Stimulated activated CD4-positive, alpha-beta T cell treated with anti-CD3 and anti-CD28 coated beads, Interleukin-12 subunit alpha, Interleukin-12 subunit beta, amount 100 ng/mL, for 24 hours (primary cell): ENCODE measurements around the gene RNF222.
"Not testable (repeated sequence)": the region's sequence is repeated elsewhere in the genome, so short reads cannot be mapped to it uniquely, and the experiment has no call there.

Source experiments
- DNase-seq, 2 experiments: peaks; one replicate each; pipeline ENCODE4 v3.0.0-alpha.2; 2020; ENCODE audit warnings: low read depth in 2 of 2

Gene RNF222

DNA sequence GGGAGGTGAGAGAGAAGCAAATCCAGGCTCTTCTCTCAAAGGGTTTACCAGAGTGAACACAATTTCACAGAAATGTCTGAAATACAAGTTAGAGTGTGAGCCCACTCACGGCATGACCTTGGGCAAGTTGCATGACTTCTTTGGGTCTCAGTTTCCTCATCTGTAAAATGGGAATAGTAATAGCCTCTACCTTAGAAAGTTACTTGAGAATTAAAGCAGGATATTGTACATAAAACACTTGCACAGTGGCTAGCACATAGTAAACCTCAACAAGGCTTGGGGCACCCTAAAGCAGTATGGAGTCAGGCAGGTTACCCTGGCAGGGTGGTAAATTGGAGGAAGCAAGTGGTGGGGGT lies 13.2 kb upstream of the RNF222 start:
- no peak for DNase-seq

DNA sequence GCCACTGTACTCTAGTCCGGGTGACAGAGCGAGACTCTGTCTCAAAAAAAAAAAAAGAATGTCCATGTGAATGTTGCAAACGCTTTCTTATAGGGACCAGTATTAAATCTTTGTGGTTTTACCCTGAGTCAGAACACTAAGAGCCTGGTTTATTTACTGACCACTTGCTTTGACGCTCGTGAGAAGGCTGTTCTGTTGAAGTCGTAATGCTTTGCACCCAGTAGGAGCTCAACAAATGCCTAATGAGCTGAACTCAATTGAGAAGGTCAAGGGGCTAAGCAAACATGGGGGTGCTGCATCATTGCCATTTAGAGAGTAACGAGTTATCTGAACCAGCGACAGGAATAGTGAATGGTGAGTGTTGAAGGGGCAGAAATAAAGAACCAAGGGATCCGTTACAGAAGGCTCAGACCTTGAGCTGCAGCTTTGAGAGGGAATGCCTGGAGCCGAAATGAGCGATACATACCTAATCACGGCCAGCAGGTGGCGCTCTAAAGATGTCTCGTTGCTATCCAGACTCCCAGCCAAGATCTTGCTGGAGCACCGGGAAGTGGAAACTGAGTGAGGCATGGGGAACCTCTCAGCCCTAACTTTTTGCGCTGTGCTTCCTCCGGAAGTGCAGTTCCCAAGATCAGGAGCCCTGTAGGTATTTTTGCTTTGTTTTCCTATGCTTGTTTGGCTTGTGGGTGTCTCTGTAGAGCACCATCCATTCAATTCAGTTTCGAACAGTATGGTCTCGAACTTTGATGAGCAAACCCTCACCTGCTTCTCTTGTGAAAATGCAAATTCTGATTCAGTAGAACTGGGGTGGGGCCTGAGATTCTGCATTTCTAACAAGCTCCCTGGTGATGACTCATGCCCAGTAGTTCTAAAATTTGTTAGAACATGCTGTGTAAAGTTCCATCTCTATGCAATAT lies 12.6 kb upstream of the RNF222 start:
- DNase-seq, result peak; percentile 57 to 81

DNA sequence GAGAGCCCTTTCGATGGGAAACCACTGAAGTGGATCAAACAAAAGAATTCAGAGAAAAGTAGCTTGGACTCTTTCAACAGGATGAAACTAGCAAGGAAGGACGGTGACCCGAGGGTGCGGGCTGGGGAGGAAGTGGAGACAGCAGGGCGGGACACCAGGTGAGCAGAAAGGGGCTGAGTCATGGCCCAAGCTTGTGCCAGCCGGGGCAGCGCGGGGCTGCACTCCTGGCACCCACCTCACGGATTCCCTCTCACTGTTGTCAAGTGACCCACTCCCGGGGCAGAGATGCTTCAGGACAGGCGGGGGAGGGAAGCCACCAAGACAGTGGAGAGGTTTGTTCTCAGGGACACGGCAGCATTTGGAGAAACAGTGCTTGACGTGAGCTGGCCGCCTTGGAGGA lies 10.7 kb upstream of the RNF222 start:
- no peak for DNase-seq

DNA sequence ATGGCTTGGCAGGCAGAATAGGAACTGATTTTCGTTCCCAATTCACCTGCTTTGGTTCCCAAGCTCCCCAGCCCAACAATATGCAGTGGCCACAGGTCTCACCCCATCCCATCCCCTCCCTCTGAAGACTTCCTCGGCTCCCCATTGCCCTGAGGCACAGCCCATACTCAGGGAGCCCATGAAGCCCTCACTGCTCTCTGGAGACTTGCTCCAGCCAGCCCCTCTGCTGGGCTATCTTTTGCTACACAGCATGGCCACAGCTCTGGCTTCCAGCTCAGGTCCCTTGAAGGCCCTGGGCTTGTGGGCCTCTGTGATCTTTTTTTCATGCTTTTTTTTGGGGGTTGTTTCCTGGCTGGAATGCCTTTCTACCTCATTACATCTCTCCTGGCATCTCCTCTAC lies 8.5 kb upstream of the RNF222 start:
- DNase-seq, result no peak

DNA sequence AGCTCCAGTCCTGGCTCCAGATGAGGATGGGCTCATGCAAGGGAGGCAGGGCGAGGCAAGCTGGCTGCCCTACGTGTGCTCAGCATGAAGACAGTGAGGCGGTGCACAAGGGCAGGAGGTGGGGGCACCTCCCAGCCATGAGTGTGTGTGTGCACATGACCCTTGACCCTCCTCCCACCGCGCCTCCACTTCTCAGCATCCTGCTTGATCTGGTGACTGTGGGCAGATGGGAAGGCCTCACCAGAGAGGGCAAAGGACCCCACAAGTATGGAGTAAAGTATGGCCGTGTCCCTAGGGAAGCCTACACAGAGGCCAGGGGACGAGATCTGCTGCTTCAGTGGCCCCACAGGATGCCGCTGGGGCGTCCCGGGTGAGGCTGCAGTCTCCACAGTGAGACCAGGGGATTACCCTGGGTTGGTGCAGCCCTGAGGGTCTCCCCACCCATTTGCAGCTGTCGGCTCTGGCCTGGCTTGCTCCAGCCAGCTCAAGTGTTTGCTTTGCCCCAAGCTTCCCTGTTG lies 7.9 kb upstream of the RNF222 start:
- DNase-seq, result no peak

- no peak for DNase-seq
These were observed 5.4 kb upstream of the RNF222 start for GRCh38 chr17:8402921-8403536.

- no peak for DNase-seq
These were observed 3.5 kb upstream of the RNF222 start for GRCh38 chr17:8401107-8401506.

GRCh38 chr17:8398980-8399379 lies 1.4 kb upstream of the RNF222 start:
- DNase-seq, result no peak

DNA sequence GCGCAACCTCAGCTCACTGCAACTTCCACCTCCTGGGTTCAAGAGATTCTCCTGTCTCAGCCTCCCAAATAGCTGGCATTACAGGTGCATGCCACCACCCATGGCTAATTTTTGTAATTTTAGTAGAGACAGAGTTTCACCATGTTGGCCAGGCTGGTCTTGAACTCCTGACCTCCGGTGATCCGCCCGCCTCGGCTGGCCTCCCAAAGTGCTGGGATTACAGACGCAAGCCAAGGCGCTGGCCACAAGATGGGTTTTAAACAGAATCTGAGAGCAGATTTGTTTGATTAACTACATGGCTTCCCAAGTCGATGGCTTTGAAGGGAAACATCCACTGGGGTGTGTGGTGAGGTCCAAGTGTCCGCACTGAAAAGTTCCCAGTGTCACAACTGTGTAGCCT lies 3.1 kb downstream of the RNF222 start:
- not testable (repeated sequence) for DNase-seq

GRCh38 chr17:8393470-8394231 lies 4.0 kb downstream of the RNF222 start:
- no peak for DNase-seq

GRCh38 chr17:8392674-8393469 lies 4.8 kb downstream of the RNF222 start:
- no peak for DNase-seq

DNA sequence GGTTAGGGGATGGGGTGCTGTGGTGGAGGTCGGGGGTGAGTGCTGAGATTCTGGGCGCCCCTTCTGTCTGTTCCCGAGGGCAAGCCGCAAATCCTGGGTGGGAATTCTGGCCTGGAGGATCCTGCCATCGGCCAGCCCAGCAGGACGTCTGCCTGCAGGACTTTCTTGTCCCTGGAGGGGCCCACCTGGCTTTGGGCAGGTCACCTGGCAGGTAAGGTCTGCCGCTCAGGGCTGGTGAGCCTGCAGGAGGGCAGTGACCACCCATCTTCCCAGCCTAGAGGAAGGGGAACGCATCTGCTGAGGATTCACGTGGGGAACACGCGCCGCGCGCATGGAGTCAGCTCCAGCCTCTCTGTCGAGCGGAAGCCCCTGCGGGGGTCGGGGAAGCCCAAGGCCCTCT lies 5.4 kb downstream of the RNF222 start:
- no peak for DNase-seq

- DNase-seq, result no peak
These were observed 5.9 kb downstream of the RNF222 start for GRCh38 chr17:8391711-8392110.

DNA sequence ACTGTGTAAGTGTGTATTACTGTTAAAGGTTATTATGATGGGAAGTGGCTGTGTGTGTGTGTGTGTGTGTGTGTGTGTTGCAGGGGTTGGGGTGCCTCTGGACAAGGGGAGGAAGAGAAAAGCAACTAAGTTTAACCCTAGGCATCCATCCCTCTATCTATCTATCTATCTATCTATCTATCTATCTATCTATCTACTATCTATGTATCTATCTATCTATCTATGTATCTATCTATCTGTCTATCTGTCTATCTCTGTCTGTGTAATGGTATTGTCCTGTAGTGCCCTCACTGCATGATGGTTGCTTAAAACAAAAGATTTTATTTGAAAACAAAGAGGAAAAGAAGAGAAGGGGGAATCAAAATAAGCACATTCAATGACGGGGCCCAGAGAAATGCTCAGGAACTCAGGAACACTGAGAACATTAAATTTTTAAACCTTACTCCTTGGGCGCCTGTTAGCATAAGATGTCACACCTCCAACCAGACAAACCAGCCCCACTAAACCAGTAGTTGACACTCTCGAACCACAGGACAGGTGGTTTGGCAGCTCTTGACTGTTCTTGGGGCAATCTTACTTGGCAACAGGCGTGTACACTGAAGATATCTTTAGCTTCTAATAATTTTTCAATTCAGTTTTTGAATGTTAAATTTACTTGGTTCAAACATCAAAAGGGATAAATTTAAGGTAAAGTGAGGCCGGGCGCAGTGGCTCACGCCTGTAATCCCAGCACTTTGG lies 9.5 kb downstream of the RNF222 start:
- DNase-seq, result no peak

DNA sequence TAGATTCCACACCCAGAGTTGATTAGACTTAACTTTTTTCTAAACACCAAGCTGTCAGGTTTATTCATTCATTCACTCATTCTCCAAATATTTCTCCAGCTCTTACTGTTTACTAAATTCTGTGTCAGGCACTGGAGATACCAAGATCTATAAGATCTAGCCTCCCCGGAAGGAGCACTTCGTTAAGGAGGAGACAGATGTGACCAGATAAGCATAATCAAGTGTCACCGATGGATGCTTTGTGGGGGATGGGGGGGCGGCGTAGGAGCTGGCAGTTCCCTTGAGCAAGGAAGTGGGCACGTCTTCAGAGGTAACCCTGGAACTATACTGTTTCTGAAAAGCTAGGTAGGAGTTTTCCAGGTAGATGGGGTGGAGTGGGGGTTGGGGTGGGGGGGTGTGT lies 10.8 kb downstream of the RNF222 start:
- no peak for DNase-seq

- no peak for DNase-seq
These were observed 12.7 kb downstream of the RNF222 start for GRCh38 chr17:8384801-8385378.

GRCh38 chr17:8383143-8383822 lies 14.3 kb downstream of the RNF222 start, which contains the start of gene RPL26:
TSS of gene RPL26 (minus strand) at chr17:8383193. CDS start at chr17:8382310, 883 bp downstream.
- peak; percentile 87 to 91 for DNase-seq

- no peak for DNase-seq
These were observed 14.8 kb downstream of the RNF222 start for GRCh38 chr17:8382880-8383142.

GRCh38 chr17:8382052-8382879 lies 15.4 kb downstream of the RNF222 start:
- DNase-seq, result no peak
